ENCODE data around the gene NEMF.
A peak's percentile ranks its signal among the peaks of the same experiment; 100 is the strongest.
"Not testable (repeated sequence)": the region's sequence is repeated elsewhere in the genome, so short reads cannot be mapped to it uniquely, and the experiment has no call there.

Gene NEMF

DNA sequence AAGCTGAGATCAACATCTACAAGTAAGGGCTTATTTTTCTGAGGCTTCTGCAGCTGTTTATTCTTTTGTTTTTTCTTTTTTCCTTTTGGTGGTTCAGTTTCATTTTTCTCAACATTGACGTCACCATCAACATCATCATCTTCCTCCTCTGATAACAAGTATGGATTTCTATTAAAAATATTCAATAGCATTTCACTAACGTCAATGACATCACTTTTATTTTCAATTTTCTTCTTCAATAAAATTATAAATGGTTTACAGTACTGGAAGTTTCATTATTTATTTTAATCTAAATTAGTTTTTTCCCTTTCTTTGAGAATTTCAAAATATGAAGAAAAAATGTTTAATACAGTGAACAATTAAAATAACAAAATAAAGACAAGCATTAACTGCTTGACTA lies 23.9 kb downstream of the NEMF start:
- no peak for DNase-seq (ENCODE audit: low read depth in 2 of 2)

DNA sequence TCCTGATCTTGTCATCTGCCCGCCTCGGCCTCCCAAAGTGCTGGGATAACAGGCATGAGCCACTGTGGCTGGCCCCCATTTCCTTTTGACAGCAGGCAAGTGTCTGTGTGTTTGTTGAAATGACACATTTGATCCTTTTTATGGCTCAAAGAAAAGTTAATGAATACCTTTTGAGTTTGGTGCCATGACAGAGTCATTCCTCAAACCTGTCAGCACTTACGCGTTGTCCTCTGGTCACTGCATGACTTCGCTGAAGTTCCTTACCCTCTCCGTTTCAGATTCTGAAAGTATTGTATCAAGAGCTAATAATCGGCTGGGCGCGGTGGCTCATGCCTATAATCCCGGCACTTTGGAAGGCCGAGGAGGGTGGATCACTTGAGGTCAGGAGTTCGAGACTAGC lies 32.4 kb downstream of the NEMF start:
- no peak for DNase-seq (ENCODE audit: low read depth in 2 of 2)

DNA sequence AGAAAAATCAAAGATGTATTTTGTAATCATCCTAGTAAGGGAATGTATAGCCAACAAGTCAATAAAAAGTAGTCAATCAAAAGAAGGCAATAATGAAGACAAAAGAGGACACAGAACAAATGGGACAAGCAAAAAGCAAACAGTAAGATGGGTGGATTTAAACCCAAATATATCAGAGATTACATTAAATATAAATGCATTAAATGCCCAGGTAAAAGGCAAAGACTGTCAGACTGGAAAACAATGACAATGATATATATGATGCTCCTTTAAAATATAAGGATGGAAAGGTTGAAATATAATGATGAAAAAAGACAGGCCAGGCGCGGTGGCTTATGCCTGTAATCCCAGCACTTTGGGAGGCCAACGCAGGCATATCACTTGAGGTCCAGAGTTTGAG lies 35.7 kb downstream of the NEMF start:
- DNase-seq (ENCODE audit: low read depth in 2 of 2) = no peak

DNA sequence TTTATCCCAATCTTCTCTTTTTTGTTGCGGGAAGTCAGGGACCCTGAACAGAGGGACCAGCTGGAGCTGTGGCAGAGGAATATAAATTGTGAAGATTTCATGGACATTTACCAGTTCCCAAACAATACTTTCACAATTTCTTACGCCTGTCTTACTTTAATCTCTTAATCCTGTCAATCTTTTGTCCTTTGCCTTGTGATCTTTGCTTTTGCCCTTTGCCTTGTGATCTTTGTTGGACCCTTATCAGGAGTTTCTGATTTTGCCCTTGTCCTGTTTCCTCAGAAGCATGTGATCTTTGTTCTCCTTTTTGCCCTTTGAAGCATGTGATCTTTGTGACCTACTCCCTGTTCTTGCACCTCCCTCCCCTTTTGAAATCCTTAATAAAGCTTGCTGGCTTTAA lies 36.5 kb downstream of the NEMF start:
- not testable (repeated sequence) for DNase-seq (ENCODE audit: low read depth in 2 of 2)

DNA sequence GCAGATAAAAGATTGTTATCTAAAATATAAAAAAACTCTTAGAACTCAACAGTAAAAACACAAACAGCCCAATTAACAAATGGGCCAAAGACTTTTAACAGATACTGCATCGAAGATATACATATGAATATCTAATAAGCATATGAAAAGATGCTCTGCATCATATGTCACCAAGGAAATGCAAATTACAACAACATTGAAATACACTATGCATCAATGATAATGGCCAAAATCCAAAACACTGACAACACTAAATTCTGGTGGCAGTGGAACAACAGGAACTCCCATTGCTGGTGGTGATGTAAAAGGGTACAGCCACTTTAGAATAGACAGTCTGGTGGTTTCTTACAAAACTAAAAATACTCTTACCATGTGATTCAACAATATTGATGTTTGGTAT lies 43.8 kb downstream of the NEMF start:
- DNase-seq (ENCODE audit: low read depth in 2 of 2) = no peak

DNA sequence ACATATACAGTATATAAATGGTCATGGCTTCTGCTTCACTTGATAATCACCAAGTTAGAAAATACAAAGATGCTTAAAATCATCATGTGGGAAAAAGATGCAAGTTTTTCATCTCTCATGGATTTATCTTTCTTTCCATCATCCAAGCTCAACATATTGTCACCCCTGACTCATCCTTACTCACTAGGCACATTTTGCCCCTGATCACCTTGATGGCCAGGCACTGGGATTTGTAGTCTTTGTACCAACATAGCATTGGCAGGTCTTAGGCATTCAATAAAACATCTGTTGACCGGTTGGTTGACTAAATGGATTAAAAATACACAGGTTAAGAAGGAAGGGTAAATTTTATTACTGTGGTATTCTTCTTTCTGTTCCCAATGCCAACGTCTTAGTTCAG lies 56.6 kb downstream of the NEMF start:
- no peak for DNase-seq (ENCODE audit: low read depth in 2 of 2)

DNA sequence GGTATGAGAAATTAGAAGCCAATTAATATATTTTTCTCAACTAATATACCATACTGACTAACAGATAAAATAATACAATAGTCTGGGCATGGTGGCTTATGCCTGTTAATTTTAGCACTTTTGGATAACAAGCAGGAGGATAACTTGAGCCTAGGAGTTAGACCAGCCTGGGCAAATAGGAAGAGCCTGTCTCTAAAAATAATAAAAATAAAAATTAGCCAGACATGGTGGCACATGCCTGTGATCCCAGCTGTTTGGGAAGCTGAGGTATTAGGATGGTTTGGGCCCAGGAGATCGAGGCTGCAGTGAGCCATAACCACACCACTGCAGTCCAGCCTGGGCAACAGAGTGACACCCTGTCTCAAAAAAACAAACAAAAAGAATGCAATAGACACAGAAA lies 60.0 kb downstream of the NEMF start:
- no peak for DNase-seq (ENCODE audit: low read depth in 2 of 2)

DNA sequence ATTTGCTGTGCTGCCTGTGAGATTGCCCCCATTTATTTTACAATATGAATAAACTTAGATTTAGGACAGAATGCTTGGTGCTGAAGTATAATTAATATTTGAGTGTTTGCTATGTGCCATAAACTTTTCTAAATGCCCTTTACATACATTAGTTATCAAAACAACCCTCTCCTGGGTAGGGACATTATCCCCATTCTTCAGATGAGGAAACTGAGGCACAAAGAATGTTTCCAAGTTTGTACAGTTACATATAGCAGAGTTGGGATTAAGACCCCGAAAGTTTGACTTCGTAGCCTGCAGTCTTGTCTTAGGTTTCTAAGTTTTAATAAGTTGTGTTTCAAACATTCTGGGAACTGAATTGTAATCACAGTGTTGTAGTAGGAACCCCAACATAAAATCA lies 66.3 kb downstream of the NEMF start:
- no peak for DNase-seq (ENCODE audit: low read depth in 2 of 2)

DNA sequence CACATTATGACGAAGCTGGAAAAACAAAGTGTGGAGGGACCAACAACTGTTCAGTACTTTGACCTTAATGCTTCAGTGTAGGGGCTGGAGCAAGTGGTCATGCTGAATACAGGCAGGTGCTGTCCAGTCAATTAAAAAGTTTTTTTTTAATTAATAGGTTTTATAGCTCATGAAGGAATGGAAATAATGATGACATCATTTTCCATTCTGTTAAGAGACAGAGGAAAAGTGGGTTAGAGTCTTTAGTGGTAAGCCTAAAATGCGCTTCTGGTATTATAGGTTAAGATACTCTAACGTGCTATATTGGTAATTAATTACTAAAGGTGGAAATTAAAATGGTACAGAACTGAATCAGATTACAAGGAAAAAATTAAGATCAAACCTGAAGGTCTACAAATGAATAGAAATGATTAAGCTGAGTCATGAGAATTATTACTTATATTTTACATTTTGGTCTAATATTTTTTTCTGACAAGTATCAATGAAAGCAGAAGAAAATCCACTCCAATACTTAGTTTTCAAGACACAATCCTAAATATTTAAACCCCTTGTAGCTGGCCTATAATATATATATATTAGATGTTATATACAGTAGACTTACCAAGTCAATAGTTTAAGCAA lies 69.1 kb downstream of the NEMF start:
- no peak for DNase-seq (ENCODE audit: low read depth in 2 of 2)

DNA sequence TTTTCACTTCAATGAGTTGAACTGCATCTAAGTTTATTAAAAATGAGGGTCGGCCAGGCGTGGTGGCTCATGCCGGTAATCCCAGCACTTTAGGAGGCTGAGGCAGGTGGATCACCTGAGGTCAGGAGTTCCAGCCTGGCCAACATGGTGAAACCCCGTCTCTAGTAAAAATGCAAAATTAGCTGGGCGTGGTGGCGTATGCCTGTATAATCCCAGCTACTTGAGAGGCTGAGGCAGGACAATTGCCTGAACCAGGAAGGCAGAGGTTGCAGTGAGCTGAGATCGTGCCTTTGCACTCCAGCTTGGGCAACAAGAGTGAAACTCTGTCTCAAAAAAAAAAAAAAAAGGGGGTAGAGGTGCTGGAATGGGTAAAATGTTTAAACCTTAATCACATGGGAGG lies 71.5 kb downstream of the NEMF start:
- not testable (repeated sequence) for DNase-seq (ENCODE audit: low read depth in 2 of 2)

DNA sequence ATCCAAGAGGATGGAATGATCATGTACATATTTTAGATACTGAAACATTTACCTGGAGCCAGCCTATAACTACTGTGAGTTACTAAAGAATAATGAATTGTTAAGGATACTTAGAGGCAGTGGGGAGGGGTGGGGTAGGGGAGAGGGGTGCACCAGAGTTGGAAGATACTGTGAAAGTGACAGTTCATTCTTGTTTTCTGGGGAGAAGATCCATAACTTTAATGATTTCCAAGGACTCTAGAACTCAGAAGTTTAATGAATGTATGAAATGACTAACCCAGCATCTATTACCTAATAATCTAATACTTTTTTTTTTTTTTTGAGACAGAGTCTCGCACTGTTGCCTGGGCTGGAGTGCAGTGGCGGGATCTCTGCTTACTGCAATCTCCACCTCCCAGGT lies 74.2 kb downstream of the NEMF start:
- no peak for DNase-seq (ENCODE audit: low read depth in 2 of 2)

DNA sequence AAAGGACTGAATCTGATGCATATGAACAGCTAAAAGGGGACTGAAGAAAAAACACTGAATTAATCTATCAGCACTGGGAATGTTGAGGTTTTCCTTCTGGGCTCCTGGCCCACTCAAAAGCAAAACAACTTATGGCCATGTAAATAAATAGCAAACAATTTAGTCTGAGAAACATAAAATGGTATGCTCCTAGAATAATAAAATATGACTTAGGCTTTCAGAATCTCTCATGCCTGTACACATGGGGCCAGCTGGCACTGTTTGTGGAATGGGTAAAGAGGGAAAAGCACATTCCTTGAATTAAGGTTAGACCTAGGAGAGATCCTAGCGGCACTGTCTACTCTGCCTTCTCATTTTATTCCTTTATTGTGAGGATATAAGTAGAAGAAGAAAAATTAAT lies 78.5 kb downstream of the NEMF start:
- DNase-seq (ENCODE audit: low read depth in 2 of 2) = no peak

DNA sequence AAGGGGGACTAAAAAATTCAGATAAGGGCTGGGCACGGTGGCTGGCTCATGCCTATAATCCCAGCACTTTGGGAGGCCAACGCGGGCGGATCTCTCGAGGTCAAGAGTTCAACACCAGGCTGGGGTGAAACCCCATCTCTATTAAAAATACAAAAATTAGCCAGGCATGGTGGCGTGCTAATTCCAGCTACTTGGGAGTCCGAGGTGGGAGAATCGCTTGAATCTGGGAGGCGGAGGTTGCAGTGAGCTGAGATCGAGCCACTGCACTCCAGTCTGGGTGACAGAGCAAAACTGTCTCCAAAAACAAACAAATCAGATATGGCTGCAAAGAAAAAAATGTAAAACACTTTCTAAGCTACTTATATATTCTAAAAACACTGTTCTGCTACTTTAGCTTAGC lies 80.9 kb downstream of the NEMF start:
- not testable (repeated sequence) for DNase-seq (ENCODE audit: low read depth in 2 of 2)

DNA sequence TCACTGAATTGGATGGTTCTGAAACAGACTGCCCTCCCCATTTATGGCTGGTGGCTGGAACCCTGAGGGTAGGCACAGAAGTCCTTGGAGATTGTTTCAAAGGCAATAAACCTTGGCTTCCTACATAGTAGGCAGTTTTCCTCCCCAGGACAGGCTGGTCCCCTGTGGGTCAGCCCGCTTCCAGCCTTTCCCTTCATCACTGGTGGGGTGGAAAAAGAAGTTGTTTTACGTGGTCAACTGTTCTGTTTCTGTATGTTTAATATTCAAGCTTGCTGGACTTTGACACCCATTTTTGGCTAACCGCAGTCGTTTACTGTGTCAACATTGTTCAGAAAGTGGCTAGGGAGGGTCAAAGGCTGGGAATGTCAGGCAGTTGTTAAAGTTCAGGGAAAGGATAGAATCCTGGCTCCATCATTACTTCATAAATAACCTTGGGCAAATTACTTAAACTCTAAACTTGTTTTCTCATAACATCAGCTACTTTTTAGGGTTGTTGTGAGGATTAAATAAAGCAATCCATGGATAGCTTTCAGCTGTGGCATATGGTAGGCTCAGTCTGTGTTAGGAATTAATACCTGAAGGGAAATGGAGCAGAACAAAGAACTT lies 82.3 kb downstream of the NEMF start:
- no peak for DNase-seq (ENCODE audit: low read depth in 2 of 2)

DNA sequence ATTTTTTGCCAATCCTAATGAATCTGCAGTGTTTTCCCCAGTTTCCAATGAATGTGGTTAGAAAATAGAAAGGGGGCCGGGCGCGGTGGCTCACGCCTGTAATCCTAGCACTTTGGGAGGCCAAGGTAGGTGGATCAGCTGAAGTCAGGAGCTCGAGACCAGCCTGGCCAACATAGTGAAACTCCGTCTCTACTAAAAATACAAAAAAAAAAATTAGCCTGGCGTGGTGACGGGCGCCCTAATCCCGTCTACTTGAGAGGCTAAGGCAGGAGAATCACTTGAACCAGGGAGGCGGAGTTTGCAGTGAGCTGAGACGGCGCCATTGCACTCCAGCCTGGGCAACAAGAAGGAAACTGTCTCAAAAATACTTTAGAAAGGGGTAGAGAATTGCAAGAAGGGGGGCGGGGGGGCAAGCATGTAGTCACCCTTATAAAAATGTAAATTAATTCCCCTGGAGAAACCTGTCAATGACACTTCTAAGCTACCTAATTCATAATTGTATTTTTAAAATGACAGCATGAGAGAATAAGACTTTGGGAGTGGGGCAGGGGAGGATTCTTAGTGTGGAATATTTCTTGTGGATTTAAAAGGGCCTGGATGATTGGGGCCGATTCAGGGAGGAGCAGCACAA lies 82.9 kb downstream of the NEMF start:
- no peak for DNase-seq (ENCODE audit: low read depth in 2 of 2)

DNA sequence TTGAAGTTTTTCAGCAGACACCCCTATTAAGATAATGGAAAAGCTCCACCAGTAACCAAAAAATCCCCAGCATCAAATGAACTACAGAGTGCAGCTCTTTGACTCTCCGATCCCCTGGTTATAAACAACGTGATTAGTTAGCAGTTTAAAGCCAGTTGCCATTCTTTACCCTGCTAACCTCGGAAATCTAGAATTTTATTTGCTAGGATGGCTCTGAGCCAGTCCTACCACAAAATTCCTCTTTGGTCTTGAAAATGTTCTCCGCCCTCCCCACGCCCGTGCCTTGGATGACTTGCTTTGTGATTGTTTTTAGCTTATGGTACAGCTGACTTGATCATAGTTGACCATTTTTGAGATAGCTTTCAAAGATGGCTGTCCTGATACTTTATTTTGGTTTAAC lies 83.4 kb downstream of the NEMF start:
- DNase-seq (ENCODE audit: low read depth in 2 of 2) = no peak

DNA sequence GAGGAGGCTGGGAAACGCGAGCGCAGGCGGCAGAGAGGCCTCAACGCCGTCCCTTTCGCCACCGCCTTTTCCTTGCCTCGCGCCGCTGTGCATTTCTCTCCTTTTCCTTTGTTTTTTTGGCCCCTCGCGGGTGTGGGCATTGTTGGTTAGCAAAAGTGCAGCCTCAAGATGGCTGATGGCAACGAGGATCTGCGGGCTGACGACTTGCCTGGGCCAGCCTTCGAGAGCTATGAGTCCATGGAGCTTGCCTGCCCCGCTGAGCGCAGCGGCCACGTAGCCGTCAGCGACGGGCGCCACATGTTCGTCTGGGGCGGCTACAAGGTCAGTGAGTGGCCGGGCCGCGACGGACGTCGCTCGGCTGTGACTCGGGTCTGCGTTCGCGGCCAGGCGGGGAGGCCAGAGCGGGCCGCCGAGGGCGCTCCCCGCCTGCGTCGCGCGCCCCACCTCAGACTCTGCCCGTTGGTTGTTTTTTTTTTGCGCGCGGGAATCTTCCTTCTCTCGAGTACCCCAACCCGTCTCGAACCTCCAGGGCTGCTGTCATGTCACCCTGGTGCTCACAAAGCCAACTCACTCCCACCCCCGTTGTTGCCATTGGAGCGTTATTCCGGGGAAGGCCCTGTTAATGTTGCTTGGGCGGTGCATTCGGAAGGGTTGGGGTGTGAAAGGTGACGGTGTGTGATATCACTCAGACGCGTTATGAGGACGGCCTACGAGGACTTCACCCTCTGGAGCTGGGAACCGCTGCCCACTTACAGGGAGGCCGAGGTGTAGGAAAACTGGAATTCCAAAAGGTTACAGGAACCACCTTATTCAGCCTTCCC lies 84.1 kb downstream of the NEMF start:
- DNase-seq (ENCODE audit: low read depth in 2 of 2) = peak in 1 of 2 experiments; percentile 14

DNA sequence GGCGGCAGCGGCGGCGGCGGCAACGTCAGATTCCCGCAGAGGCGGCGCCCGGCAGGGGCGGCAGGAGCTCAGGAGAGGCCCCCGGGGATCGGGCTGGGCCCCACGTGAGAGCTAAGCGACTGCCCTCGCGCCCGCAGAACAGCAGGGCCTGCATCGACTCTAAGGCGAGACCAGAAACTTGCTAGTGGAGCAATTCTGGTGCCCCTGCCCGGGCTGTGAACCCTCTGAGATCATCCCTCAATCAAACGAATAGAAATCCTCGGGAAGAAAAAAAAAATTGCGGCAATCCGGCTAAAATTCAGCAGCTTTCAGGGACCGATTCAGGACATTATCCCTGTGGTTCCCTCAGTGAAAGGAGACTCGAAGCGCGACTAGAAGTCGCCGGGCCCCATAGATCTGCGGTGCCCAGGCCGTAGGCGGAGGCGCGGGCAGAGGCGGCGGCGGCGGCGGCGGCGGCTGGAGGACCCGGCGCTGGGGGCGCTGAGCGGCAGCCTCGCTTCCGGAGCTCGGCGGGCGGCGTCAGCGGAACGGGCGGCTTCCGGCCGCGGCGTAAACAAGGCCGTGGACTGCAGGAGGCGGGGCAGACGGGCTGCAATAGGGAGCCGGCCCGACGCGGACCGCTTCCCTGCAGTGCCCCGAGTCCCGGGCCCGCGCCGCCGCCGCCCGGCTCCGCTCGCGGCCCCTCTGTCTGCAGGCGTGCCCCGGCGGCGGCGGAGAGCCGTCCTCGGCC lies 84.9 kb downstream of the NEMF start, which contains the start of gene KLHDC2:
Gene KLHDC2, plus strand, starts transcription at position 583 of the 730 bp plus-strand sequence. CDS start 316 bp downstream, outside the sequence.
- peak; percentile 64 to 74 for DNase-seq (ENCODE audit: low read depth in 2 of 2)

DNA sequence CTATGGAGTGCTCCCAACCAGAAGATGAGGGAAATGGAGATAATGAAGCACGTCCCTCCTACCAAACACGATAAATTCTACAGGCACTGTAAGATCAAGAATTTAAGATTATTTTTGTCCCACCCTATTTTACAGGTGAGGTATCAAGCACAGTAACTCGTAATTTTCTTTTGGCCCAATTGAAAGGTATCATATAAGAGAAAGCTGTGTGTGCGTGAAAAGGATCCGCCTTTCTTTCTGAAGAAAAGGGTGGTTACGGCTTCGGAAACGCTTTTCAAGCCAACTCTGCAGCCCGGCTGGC lies 85.4 kb downstream of the NEMF start:
- no peak for DNase-seq (ENCODE audit: low read depth in 2 of 2)

DNA sequence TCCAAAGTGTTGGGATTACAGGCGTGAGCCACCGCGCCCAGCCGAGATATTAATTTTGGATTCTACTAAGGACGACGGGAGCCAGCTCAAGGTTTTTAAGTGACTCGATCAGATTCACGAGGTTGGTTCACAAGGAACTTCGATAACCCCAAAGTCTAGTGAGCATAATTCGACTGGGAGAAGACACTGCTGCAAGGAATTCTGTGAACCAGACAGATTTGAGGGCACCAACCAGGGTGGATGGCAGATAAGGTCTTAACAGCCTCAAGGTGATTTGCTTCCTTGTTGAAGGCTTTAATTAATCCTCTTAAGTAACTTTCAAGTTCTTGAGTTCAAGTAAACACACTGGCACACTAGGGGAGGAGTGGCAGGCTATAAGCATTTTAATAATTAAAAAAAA lies 85.7 kb downstream of the NEMF start:
- no peak for DNase-seq (ENCODE audit: low read depth in 2 of 2)

DNA sequence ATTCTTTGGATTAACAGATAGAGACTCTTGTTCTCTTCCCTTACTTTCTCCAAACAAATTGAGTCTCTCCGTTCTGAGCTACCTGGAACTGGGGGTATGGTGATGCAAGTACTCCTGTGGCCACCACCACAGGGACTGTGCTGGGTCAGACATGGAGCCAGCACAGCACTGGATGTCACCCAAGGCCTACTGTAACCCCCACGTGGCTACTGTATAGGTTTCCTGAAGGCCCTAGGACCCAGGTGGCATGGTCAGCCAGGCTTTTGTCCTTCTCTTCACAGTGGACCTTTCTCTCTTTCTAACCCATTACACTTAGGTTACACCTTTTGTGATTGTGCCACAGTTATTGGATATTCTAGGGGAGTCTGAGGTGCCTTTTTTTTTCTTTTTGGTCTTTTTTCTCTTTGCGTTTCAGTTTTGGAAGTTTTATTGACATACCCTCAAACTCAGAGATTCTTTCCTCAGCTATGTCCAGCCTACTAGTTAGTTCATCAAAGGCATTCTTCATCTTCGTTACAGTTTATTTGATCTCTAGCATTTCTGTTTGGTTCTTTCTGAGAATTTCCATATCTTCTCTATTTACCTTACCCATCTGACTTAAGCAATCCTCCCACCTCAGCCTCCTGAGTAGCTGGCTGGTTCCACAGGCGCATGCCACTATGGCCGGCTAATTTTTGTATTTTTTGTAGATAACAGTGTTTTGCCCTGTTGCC lies 90.6 kb downstream of the NEMF start:
- DNase-seq (ENCODE audit: low read depth in 2 of 2) = no peak
